DOHH2 (cell line): ENCODE measurements around the gene SHROOM1.

Source experiments
- H3F3A ChIP-seq: fragments of 200-600 bp; sonication (generic), shearing (Covaris generic); 2 replicates; pipeline ENCODE4 v1.6.0; 2016; ENCODE audit warnings: antibody characterized with exemption, mild to moderate bottlenecking; ENCODE audit not compliant: control insufficient read depth, insufficient read depth
- H3K27ac ChIP-seq: fragments of 200-600 bp; sonication (generic); 2 replicates; pipeline ENCODE4 v1.5.1; 2014; ENCODE audit warnings: low read depth, mild to moderate bottlenecking, low read length, moderate library complexity
- H3K27me3 ChIP-seq: fragments of 200-600 bp; sonication (generic); 2 replicates; pipeline ENCODE4 v1.6.1; 2014; ENCODE audit warnings: mild to moderate bottlenecking, low read length, mixed read lengths; ENCODE audit not compliant: control insufficient read depth
- H3K36me3 ChIP-seq: fragments of 200-600 bp; sonication (generic); 2 replicates; pipeline ENCODE4 v1.6.1; 2014; ENCODE audit warnings: mild to moderate bottlenecking, low read length, moderate library complexity, mixed read lengths; ENCODE audit not compliant: control insufficient read depth
- H3K4me1 ChIP-seq: fragments of 200-600 bp; sonication (generic); 2 replicates; pipeline ENCODE4 v1.6.1; 2014; ENCODE audit warnings: mild to moderate bottlenecking, low read length, mixed read lengths; ENCODE audit not compliant: control insufficient read depth
- H3K4me2 ChIP-seq: fragments of 200-600 bp; sonication (generic); 2 replicates; pipeline ENCODE4 v1.6.0; 2014; ENCODE audit warnings: mild to moderate bottlenecking, low read length, moderate library complexity
- H3K4me3 ChIP-seq: fragments of 200-600 bp; sonication (generic); 2 replicates; pipeline ENCODE4 v1.5.1; 2014; ENCODE audit warnings: mild to moderate bottlenecking, low read length, mixed read lengths
- H3K79me2 ChIP-seq: fragments of 200-600 bp; sonication (generic); 2 replicates; pipeline ENCODE4 v1.6.1; 2014; ENCODE audit warnings: mild to moderate bottlenecking, low read length, mixed read lengths; ENCODE audit not compliant: control insufficient read depth
- H3K9me2 ChIP-seq: fragments of 200-600 bp; sonication (generic); replicated peaks from 2 replicates; pipeline ENCODE4 v1.6.1; 2014; ENCODE audit warnings: mild to moderate bottlenecking, low read length, mixed read lengths; ENCODE audit not compliant: control insufficient read depth
- H3K9me3 ChIP-seq: fragments of 200-600 bp; sonication (generic); 2 replicates; pipeline ENCODE4 v1.6.1; 2014; ENCODE audit warnings: antibody characterized with exemption, low read length, mixed read lengths; ENCODE audit not compliant: control insufficient read depth, insufficient read depth
- H4K20me1 ChIP-seq: fragments of 200-600 bp; sonication (generic); 2 replicates; pipeline ENCODE4 v1.6.0; 2014; ENCODE audit warnings: low read depth, mild to moderate bottlenecking, antibody characterized with exemption, low read length, moderate library complexity; ENCODE audit not compliant: control insufficient read depth, insufficient read depth
- EZH2phosphoT487 ChIP-seq: fragments of 200-600 bp; sonication (generic); IDR thresholded peaks from 2 replicates; pipeline ENCODE4 v1.6.1; 2017; ENCODE audit warnings: borderline replicate concordance, mild to moderate bottlenecking, antibody characterized with exemption, low read length, moderate library complexity, mixed read lengths
- TF ChIP-seq, protein P1 (sequence below): fragments of 200-600 bp; sonication (generic); IDR thresholded peaks from one replicate; pipeline ENCODE4 v1.5.1; 2014; ENCODE audit warnings: antibody characterized with exemption, mild to moderate bottlenecking, low read depth, low read length; ENCODE audit not compliant: poor library complexity, severe bottlenecking

The SHROOM1 gene

GRCh38 chr5:132820162-132820754 is 10.2 kb downstream of the SHROOM1 start:
- Histone ChIP-seq H3K9me2 (no peaks in the 10 kb centered on the region), H3K79me2 (no peaks in the 10 kb centered on the region), H3K4me3 (no peak overlapping the region), H3F3A (peaks cover 5% of the 10 kb centered on the region; the same call in 1 of the 2 replicates), H3K36me3 (no peaks in the 10 kb centered on the region), H3K4me1 (peaks cover 3% of the 10 kb centered on the region; the same call in 1 of the 2 replicates), H3K4me2 (no peak overlapping the region), H3K27me3 (peaks cover 27% of the 10 kb centered on the region), H3K9me3 (no peaks in the 10 kb centered on the region), H3K27ac (no peak overlapping the region), H4K20me1 (no peaks in the 10 kb centered on the region)
- TF ChIP-seq, protein P1, sequence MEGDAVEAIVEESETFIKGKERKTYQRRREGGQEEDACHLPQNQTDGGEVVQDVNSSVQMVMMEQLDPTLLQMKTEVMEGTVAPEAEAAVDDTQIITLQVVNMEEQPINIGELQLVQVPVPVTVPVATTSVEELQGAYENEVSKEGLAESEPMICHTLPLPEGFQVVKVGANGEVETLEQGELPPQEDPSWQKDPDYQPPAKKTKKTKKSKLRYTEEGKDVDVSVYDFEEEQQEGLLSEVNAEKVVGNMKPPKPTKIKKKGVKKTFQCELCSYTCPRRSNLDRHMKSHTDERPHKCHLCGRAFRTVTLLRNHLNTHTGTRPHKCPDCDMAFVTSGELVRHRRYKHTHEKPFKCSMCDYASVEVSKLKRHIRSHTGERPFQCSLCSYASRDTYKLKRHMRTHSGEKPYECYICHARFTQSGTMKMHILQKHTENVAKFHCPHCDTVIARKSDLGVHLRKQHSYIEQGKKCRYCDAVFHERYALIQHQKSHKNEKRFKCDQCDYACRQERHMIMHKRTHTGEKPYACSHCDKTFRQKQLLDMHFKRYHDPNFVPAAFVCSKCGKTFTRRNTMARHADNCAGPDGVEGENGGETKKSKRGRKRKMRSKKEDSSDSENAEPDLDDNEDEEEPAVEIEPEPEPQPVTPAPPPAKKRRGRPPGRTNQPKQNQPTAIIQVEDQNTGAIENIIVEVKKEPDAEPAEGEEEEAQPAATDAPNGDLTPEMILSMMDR: peak; percentile 91
- no peak for TF ChIP-seq EZH2phosphoT487

GRCh38 chr5:132819468-132819867 is 11.0 kb downstream of the SHROOM1 start:
- Histone ChIP-seq H3K27ac (no peak overlapping the region), H3K4me2 (no peak overlapping the region), H4K20me1 (no peaks in the 10 kb centered on the region), H3K27me3 (peaks cover 19% of the 10 kb centered on the region), H3K9me2 (no peaks in the 10 kb centered on the region), H3K4me3 (no peak overlapping the region), H3K36me3 (no peaks in the 10 kb centered on the region), H3K4me1 (peaks cover 3% of the 10 kb centered on the region; the same call in 1 of the 2 replicates), H3K9me3 (no peaks in the 10 kb centered on the region), H3K79me2 (no peaks in the 10 kb centered on the region), H3F3A (peaks cover 5% of the 10 kb centered on the region; the same call in 1 of the 2 replicates)
- no peak for TF ChIP-seq EZH2phosphoT487
- TF ChIP-seq, protein P1: no peak

- no peaks in the 10 kb centered on the region for H4K20me1 ChIP-seq
- peaks cover 3% of the 10 kb centered on the region; the same call in 1 of the 2 replicates for H3K4me1 ChIP-seq
- no peak overlapping the region for H3K4me3 ChIP-seq
- H3K4me2 ChIP-seq: no peak overlapping the region
- H3F3A ChIP-seq: peaks cover 5% of the 10 kb centered on the region; the same call in 1 of the 2 replicates
- no peak overlapping the region for H3K27ac ChIP-seq
- peaks cover 16% of the 10 kb centered on the region for H3K27me3 ChIP-seq
- H3K9me3 ChIP-seq: no peaks in the 10 kb centered on the region
- H3K36me3 ChIP-seq: no peaks in the 10 kb centered on the region
- no peaks in the 10 kb centered on the region for H3K9me2 ChIP-seq
- no peak for TF ChIP-seq EZH2phosphoT487
- TF ChIP-seq, protein P1: no peak
- H3K79me2 ChIP-seq: no peaks in the 10 kb centered on the region
Observed at GRCh38 chr5:132817011-132817410, 13.4 kb downstream of the SHROOM1 start.
